AG04449 (cell line): ENCODE measurements around the gene CCNDBP1.
"Not testable (repeated sequence)": the region's sequence is repeated elsewhere in the genome, so short reads cannot be mapped to it uniquely, and the experiment has no call there.

ENCODE experiments used
- CTCF ChIA-PET: fragments of 350-600 bp; formaldehyde crosslinking; extraction: SDS; loops from one replicate; lab custom pipeline; 2021; ENCODE audit warnings: antibody characterized with exemption; lab: Yijun Ruan, JAX
- POLR2A ChIA-PET: fragments of 400-600, 350-600 bp; formaldehyde crosslinking; extraction: SDS; loops from one replicate; lab custom pipeline; 2020; ENCODE audit warnings: antibody characterized with exemption, inconsistent platforms; lab: Yijun Ruan, JAX
- DNase-seq: peaks from one replicate; pipeline ENCODE4 v3.0.0-alpha.2; 2010; ENCODE audit warnings: low read depth, low spot score
- H3K4me3 ChIP-seq: 2 replicates; pipeline ENCODE4 v1.5.1; 2011; ENCODE audit warnings: low read depth, mild to moderate bottlenecking, control low read depth, low read length
- TF ChIP-seq, protein P1 (sequence below): IDR thresholded peaks from one replicate; pipeline ENCODE4 v1.5.1; 2011; ENCODE audit warnings: mild to moderate bottlenecking, moderate library complexity, low read length, control low read depth, inconsistent platforms; ENCODE audit not compliant: insufficient read depth; ENCODE audit errors: missing control alignments

Gene CCNDBP1

DNA sequence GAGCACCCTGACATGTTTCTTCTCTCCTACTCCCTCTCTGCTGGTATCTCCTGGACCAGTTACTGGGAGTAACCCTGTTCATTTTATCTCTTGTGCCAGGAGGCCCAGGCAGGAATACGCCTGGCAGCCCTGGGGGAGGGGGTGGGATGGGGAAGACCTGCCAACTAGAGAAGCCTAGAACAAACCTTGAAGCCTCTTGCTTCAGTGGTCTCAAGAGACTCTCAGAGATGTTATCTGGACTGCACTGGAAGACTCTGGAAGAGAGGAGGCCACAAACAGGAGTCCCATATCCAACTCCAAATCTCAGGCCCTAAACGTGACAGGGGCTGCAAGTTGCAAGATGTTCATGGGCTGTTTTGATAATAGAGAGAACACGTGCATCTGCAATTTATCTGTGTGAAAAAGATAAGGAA lies 35.8 kb downstream of the CCNDBP1 start, which contains the start of gene EPB42:
EPB42 (minus strand) TSS at position 28 of the 413 bp plus-strand sequence. CDS start 193 bp downstream, outside the sequence.
- DNase-seq: no peak
- ChIA-PET CTCF (interaction anchor here (1.6 to 13.2 kb wide), 3 partner anchors 15 to 64 kb away, joined by 4 to 434 read pairs (median 11); no protein-coding TSS in a partner anchor), POLR2A (no interaction called here)
- H3K4me3 ChIP-seq: no peak within 1 kb of the TSS
- TF ChIP-seq, protein P1, sequence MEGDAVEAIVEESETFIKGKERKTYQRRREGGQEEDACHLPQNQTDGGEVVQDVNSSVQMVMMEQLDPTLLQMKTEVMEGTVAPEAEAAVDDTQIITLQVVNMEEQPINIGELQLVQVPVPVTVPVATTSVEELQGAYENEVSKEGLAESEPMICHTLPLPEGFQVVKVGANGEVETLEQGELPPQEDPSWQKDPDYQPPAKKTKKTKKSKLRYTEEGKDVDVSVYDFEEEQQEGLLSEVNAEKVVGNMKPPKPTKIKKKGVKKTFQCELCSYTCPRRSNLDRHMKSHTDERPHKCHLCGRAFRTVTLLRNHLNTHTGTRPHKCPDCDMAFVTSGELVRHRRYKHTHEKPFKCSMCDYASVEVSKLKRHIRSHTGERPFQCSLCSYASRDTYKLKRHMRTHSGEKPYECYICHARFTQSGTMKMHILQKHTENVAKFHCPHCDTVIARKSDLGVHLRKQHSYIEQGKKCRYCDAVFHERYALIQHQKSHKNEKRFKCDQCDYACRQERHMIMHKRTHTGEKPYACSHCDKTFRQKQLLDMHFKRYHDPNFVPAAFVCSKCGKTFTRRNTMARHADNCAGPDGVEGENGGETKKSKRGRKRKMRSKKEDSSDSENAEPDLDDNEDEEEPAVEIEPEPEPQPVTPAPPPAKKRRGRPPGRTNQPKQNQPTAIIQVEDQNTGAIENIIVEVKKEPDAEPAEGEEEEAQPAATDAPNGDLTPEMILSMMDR: no peak

DNA sequence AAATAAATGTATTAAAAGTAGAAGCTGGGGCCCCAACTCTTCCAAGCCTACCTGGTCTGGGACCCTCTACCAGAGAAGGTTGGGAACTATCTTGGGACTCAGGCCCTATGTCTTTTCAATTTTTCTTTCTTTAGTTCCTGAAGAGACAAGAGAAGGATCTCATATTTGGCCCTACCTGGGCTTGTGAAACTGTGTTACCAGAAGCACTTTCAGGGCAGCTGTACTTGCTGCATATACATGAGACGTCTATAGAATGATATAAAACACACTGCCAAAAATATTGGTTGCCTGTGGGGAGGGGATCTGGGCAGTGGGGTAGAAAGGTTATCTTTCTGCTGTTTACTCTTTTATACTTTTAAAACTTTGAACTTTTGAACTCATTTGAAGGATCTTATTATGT lies 36.2 kb downstream of the CCNDBP1 start:
- no peak overlapping the region for H3K4me3 ChIP-seq
- POLR2A ChIA-PET: no interaction called here
- TF ChIP-seq, protein P1: no peak
- CTCF ChIA-PET: interaction anchor here (1.6 to 13.2 kb wide), 2 partner anchors 15 to 63 kb away, joined by 4 to 434 read pairs; no protein-coding TSS in a partner anchor
- DNase-seq: no peak

DNA sequence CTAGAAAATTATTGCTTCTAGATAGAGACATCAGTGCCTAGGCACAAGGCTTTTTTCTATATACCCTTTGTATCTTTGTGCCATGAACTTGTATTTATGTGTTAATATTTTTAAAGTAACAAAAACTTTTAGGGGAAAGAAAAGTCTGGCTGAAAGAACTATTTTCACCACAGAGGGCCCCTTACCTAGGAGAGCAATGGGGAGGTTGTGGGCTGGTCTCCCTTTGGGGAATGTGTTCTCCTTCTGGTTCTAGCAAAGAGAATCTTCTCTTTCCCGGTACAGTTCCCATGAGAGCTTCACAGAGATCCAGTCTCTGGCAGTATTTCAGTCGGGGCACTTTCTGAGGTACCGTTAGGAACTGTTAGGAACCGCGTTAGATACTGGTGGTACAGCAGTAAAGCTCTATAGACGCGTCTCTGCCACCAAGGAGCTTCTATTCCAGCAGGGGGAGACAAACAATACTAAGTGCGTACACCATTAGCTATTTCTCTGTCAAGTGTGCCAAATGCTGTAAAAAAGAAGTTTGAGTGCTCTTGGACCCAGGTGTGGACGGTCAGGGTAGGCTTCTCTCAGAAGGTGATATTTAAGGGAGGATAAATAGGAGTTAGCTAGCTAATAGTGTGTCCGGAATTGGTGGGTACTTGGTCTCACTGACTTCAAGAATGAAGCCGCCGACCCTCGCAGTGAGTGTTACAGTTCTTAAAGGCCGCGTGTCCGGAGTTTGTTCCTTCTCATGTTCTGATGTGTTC lies 40.2 kb downstream of the CCNDBP1 start:
- CTCF ChIA-PET: interaction anchor here (0.8 to 13.2 kb wide), 38 partner anchors 8 to 275 kb away, joined by 3 to 434 read pairs (median 6); partner anchors contain the start of genes CCNDBP1, TGM5 and TGM7
- TF ChIP-seq, protein P1: peak; percentile 71
- POLR2A ChIA-PET: no interaction called here
- DNase-seq: no peak
- H3K4me3 ChIP-seq: no peak overlapping the region

DNA sequence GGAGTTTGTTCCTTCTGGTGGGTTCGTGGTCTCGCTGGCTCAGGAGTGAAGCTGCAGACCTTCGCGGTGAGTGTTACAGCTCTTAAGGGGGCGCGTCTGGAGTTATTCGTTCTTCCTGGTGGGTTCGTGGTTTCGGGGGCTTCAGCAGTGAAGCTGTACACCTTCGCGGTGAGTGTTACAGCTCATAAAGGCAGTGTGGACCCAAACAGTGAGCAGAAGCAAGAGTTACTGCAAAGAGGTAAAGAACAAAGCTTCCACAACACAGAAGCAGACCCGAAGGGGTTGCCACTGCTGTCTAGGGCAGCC lies 40.7 kb downstream of the CCNDBP1 start:
- DNase-seq, H3K4me3 ChIP-seq, POLR2A ChIA-PET: not testable (repeated sequence)
- CTCF ChIA-PET: interaction anchor here (1.0 to 13.2 kb wide), 35 partner anchors 8 to 276 kb away, joined by 3 to 434 read pairs (median 7); partner anchors contain the start of genes CCNDBP1 and TGM5

DNA sequence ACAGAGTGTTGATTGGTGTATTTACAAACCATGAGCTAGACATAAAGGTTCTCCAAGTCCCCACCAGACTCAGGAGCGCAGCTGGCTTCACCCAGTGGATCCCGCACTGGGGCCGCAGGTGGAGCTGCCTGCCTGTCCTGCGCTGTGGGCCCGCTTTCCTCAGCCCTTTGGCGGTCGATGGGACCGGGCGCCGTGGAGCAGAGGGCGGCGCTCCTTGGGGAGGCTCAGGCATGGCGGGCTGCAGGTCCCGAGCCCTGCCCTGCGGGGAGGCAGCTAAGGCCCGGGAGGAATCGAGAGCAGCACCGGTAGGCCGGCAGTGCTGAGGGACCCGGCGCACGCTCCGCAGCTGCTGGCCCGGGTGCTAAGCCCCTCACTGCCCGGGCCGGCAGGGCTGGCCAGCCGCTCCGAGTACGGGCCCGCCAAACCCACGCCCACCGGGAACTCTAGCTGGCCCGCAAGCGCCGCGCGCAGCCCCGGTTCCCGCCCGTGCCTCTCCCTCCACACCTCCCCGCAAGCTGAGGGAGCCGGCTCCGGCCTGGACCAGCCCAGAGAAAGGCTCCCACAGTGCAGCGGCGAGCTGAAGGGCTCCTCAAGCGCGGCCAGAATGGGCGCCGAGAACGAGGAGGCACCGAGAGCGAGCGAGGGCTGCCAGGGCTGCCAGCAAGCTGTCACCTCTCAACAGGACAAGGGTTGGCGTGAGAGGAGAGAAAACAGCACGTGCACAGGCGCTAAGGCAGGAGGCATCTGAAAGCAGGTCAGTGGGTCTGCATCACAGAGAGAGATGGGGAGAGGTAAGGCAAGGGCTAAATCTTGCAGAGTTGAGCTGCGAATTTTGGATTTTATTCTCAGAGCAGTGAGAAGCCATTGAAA lies 41.5 kb downstream of the CCNDBP1 start:
- POLR2A ChIA-PET: no interaction called here
- DNase-seq: no peak
- TF ChIP-seq, protein P1: no peak
- no peak overlapping the region for H3K4me3 ChIP-seq
- CTCF ChIA-PET: interaction anchor here (1.3 to 13.2 kb wide), 25 partner anchors 11 to 153 kb away, joined by 3 to 434 read pairs (median 8); partner anchors contain the start of genes CCNDBP1 and TGM5

DNA sequence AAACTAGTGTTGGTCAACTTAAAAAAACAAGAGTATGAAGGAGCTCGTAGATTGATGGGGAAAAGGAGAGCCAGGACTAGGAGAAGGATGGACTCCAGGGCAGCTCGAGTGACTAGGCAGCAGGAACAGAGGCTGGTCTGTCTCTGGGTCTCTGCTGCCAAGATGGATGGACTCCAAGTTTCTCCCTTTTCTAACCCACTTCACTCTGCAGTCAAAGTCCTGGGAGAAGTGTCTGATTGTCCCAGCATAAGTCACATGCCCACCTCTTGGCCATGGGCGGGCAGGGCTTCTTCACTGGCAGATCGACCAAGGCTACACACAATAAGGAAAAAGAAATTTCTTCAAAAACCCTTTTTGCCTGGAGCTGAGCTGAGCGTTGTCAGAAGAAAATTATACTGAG lies 44.8 kb downstream of the CCNDBP1 start:
- CTCF ChIA-PET: interaction anchor here (1.1 to 13.2 kb wide), 5 partner anchors 11 to 54 kb away, joined by 3 to 434 read pairs (median 5); partner anchors contain the start of gene TGM5
- POLR2A ChIA-PET: no interaction called here
- DNase-seq: no peak
- H3K4me3 ChIP-seq: no peak overlapping the region
- TF ChIP-seq, protein P1: no peak
